Fibroblast of lung (primary cell): ENCODE data around the gene ESD. TPM values are rescaled to one million over a fixed set of nuclear protein-coding genes. Genes with fewer than 3 reads are reported as not detected.

ENCODE experiments used
- DNase-seq, 2 donors: peaks; one replicate each; pipeline versions ENCODE4 v3.0.0 to v3.0.0-alpha.2; 2010; ENCODE audit warnings: low read depth in 2 of 2
- H2AFZ ChIP-seq: 2 replicates; pipeline ENCODE4 v1.5.1; 2012; ENCODE audit warnings: low read length, control low read depth, inconsistent platforms
- H3K27ac ChIP-seq: 2 replicates; pipeline ENCODE4 v1.5.1; 2011; ENCODE audit warnings: low read length, control low read depth; ENCODE audit not compliant: insufficient read depth
- H3K27me3 ChIP-seq: 2 replicates; pipeline ENCODE4 v1.5.1; 2011; ENCODE audit warnings: mild to moderate bottlenecking, low read length; ENCODE audit not compliant: control insufficient read depth, insufficient read depth
- H3K36me3 ChIP-seq: 2 replicates; pipeline ENCODE4 v1.5.1; 2011; ENCODE audit warnings: low read length; ENCODE audit not compliant: control insufficient read depth, insufficient read depth
- H3K4me1 ChIP-seq: 2 replicates; pipeline ENCODE4 v1.5.1; 2011; ENCODE audit warnings: low read length; ENCODE audit not compliant: control insufficient read depth, insufficient read depth; ENCODE audit errors: extremely low read depth
- H3K4me2 ChIP-seq: 2 replicates; pipeline ENCODE4 v1.5.1; 2011; ENCODE audit warnings: low read length, control low read depth; ENCODE audit not compliant: insufficient read depth; ENCODE audit errors: extremely low read depth
- H3K4me3 ChIP-seq, 4 experiments: fragments of 200-600 bp in 1 of 4; sonication (generic) in 1 of 4; replicated peaks in 1 of 4; 2 replicates each; pipeline ENCODE4 v1.5.1; 2011 to 2016; ENCODE audit warnings: low read length in 4 of 4, low read depth in 3 of 4, mild to moderate bottlenecking in 3 of 4, control low read depth in 2 of 4, inconsistent platforms in 1 of 4, mixed read lengths in 1 of 4; ENCODE audit not compliant: insufficient read depth in 1 of 4; ENCODE audit errors: control extremely low read depth in 1 of 4
- H3K79me2 ChIP-seq: 2 replicates; pipeline ENCODE4 v1.5.1; 2012; ENCODE audit warnings: mild to moderate bottlenecking, low read length, inconsistent platforms; ENCODE audit not compliant: control insufficient read depth, insufficient read depth
- H3K9ac ChIP-seq: 2 replicates; pipeline ENCODE4 v1.5.1; 2011; ENCODE audit warnings: mild to moderate bottlenecking, low read length, control low read depth; ENCODE audit not compliant: insufficient read depth
- H3K9me3 ChIP-seq: 2 replicates; pipeline ENCODE4 v1.5.1; 2012; ENCODE audit warnings: low read depth, low read length; ENCODE audit not compliant: control insufficient read depth, insufficient read depth
- H4K20me1 ChIP-seq: 2 replicates; pipeline ENCODE4 v1.5.1; 2011; ENCODE audit warnings: low read length; ENCODE audit not compliant: control insufficient read depth, insufficient read depth; ENCODE audit errors: extremely low read depth
- CTCF ChIP-seq, 2 donors: IDR thresholded peaks in 1 of 2; conservative IDR thresholded peaks in 1 of 2; 1 replicate in 1 of 2; 2 replicates in 1 of 2; pipeline ENCODE4 v1.5.1; 2011 to 2012; ENCODE audit warnings: low read length in 2 of 2, control low read depth in 1 of 2, inconsistent platforms in 1 of 2, low read depth in 1 of 2, mild to moderate bottlenecking in 1 of 2
- EZH2 ChIP-seq: IDR thresholded peaks from 2 replicates; pipeline ENCODE4 v1.5.1; 2012; ENCODE audit warnings: low read length, control low read depth, mild to moderate bottlenecking; ENCODE audit errors: missing control alignments
- polyA plus RNA-seq, 2 donors: library from polyadenylated mRNA; depleted of rRNA in 1 of 2; stranded (reverse) in 1 of 2; unstranded in 1 of 2; fragments of >200 nt; gene quantifications; 2 replicates each; pipeline ENCODE4 v1.2.1, GENCODE V29; 2011 to 2012; ENCODE audit warnings: missing spikeins in 1 of 2
- total RNA-seq: library from RNA; depleted of rRNA; stranded (reverse); fragments of >200 nt; gene quantifications from 2 replicates; pipeline ENCODE4 v1.2.1, GENCODE V29; 2014

ESD gene
- total and polyA plus RNA-seq, 2 donors (not counting 1 experiment from before 2014, with no cell fraction given) = 118 to 193 TPM

- TF ChIP-seq EZH2 (no peak), CTCF (conservative IDR thresholded peaks at IDR 0.05 in 1 of 2, IDR thresholded peaks at IDR 0.05 in 1 of 2; ENCODE audit: low read depth in 1 of 2, low read length in 2 of 2) (no peak)
- H4K20me1 ChIP-seq = no peaks in the 10 kb centered on the region
- H3K27me3 ChIP-seq = no peaks in the 10 kb centered on the region
- H3K9ac ChIP-seq = no peak overlapping the region
- no peaks in the 10 kb centered on the region for H3K9me3 ChIP-seq
- H3K4me2 ChIP-seq = no peak overlapping the region
- H3K4me1 ChIP-seq = peaks cover 8% of the 10 kb centered on the region
- no peak overlapping the region for H2AFZ ChIP-seq
- no peaks in the 10 kb centered on the region for H3K79me2 ChIP-seq
- H3K36me3 ChIP-seq = peaks cover 2% of the 10 kb centered on the region
- peak in 1 of 2 donors; percentile 61 for DNase-seq
- H3K27ac ChIP-seq = no peak overlapping the region
- H3K4me3 ChIP-seq = no peak overlapping the region
Observed at GRCh38 chr13:46743191-46743590, 53.8 kb downstream of the ESD start.

GRCh38 chr13:46739447-46740098 lies 57.4 kb downstream of the ESD start:
- Histone ChIP-seq H3K36me3 (peaks cover 2% of the 10 kb centered on the region), H2AFZ (no peak overlapping the region), H3K9ac (no peak overlapping the region), H3K4me3 (no peak overlapping the region), H3K9me3 (no peaks in the 10 kb centered on the region), H3K79me2 (no peaks in the 10 kb centered on the region), H3K4me2 (no peak overlapping the region), H4K20me1 (no peaks in the 10 kb centered on the region), H3K4me1 (peaks cover 8% of the 10 kb centered on the region), H3K27me3 (no peaks in the 10 kb centered on the region), H3K27ac (no peak overlapping the region)
- no peak for DNase-seq
- no peak for TF ChIP-seq EZH2
- TF ChIP-seq CTCF (conservative IDR thresholded peaks at IDR 0.05 in 1 of 2, IDR thresholded peaks at IDR 0.05 in 1 of 2; ENCODE audit: low read depth in 1 of 2, low read length in 2 of 2) = no peak

GRCh38 chr13:46738766-46739165 lies 58.2 kb downstream of the ESD start:
- H3K9me3 ChIP-seq = no peaks in the 10 kb centered on the region
- H3K27me3 ChIP-seq = no peaks in the 10 kb centered on the region
- no peak overlapping the region for H3K27ac ChIP-seq
- H2AFZ ChIP-seq = no peak overlapping the region
- no peaks in the 10 kb centered on the region for H4K20me1 ChIP-seq
- no peak for DNase-seq
- H3K79me2 ChIP-seq = no peaks in the 10 kb centered on the region
- no peak for TF ChIP-seq CTCF (conservative IDR thresholded peaks at IDR 0.05 in 1 of 2, IDR thresholded peaks at IDR 0.05 in 1 of 2; ENCODE audit: low read depth in 1 of 2, low read length in 2 of 2)
- TF ChIP-seq EZH2 = no peak
- H3K4me2 ChIP-seq = no peak overlapping the region
- no peak overlapping the region for H3K4me3 ChIP-seq
- H3K36me3 ChIP-seq = peaks cover 2% of the 10 kb centered on the region
- peaks cover 8% of the 10 kb centered on the region for H3K4me1 ChIP-seq
- H3K9ac ChIP-seq = no peak overlapping the region
